PC-9 (cell line): ENCODE data around the gene ZNF155. TPM values are rescaled to one million over a fixed set of nuclear protein-coding genes. Genes with fewer than 3 reads are reported as not detected.
A peak's percentile ranks its signal among the peaks of the same experiment; 100 is the strongest.

Experiments
- BruUV-seq: library from RNA; stranded (reverse); fragments of 400-500 nt; replicated peaks from 2 replicates; lab custom pipeline; 2021; lab: Mats Ljungman, UMichigan
- CTCF ChIA-PET: fragments of 300-600 bp; sonication (Branson Sonifier 250); formaldehyde crosslinking; loops from one replicate; lab custom pipeline; 2022; ENCODE audit warnings: antibody characterized with exemption; lab: Charles Lee
- POLR2A ChIA-PET: fragments of 300-600 bp; sonication (Branson Sonifier 250); formaldehyde crosslinking; loops from one replicate; lab custom pipeline; 2022; ENCODE audit warnings: antibody characterized with exemption; ENCODE audit not compliant: unreplicated experiment; lab: Charles Lee
- DNase-seq, 2 experiments: peaks; one replicate each; pipeline versions ENCODE4 v3.0.0 to v3.0.0-alpha.2; 2015 to 2022; ENCODE audit warnings: mixed read lengths in 1 of 2
- H2AFZ ChIP-seq: fragments of 200-600 bp; sonication (generic); 2 replicates; pipeline ENCODE4 v1.8.1; 2017; ENCODE audit warnings: antibody characterized with exemption
- H3F3A ChIP-seq: fragments of 200-600 bp; sonication (generic); 2 replicates; pipeline ENCODE4 v1.8.1; 2017; ENCODE audit warnings: antibody characterized with exemption, mild to moderate bottlenecking, low read depth; ENCODE audit not compliant: insufficient read depth
- H3K27ac ChIP-seq: fragments of 200-600 bp; sonication (generic); 2 replicates; pipeline ENCODE4 v1.6.1; 2016; ENCODE audit warnings: mixed run types
- H3K27me3 ChIP-seq: fragments of 200-600 bp; sonication (generic); 2 replicates; pipeline ENCODE4 v1.6.1; 2016; ENCODE audit warnings: low read depth, mixed run types; ENCODE audit not compliant: insufficient read depth
- H3K36me3 ChIP-seq: fragments of 200-600 bp; sonication (generic); 2 replicates; pipeline ENCODE4 v1.6.1; 2016; ENCODE audit warnings: low read depth, mixed run types
- H3K4me1 ChIP-seq: fragments of 200-600 bp; sonication (generic); replicated peaks from 2 replicates; pipeline ENCODE4 v1.6.1; 2016; ENCODE audit warnings: mixed run types; ENCODE audit not compliant: insufficient read depth
- H3K4me2 ChIP-seq: fragments of 200-600 bp; sonication (generic); 2 replicates; pipeline ENCODE4 v1.6.1; 2017; ENCODE audit warnings: mixed run types
- H3K4me3 ChIP-seq: fragments of 200-600 bp; sonication (generic); 2 replicates; pipeline ENCODE4 v1.6.1; 2016; ENCODE audit warnings: mixed run types
- H3K79me2 ChIP-seq: fragments of 200-600 bp; sonication (generic); 2 replicates; pipeline ENCODE4 v1.6.1; 2017; ENCODE audit warnings: low read depth, mixed run types
- H3K9me2 ChIP-seq: fragments of 200-600 bp; sonication (generic); 2 replicates; pipeline ENCODE4 v1.8.1; 2017; ENCODE audit warnings: mild to moderate bottlenecking; ENCODE audit not compliant: insufficient read depth
- H3K9me3 ChIP-seq: fragments of 200-600 bp; sonication (generic); 2 replicates; pipeline ENCODE4 v1.8.1; 2016; ENCODE audit warnings: low read depth; ENCODE audit not compliant: insufficient read depth
- H4K20me1 ChIP-seq: fragments of 200-600 bp; sonication (generic); 2 replicates; pipeline ENCODE4 v1.8.1; 2017; ENCODE audit not compliant: insufficient read depth
- CTCF ChIP-seq: fragments of 200-600 bp; sonication (generic); conservative IDR thresholded peaks from 2 replicates; pipeline ENCODE4 v1.6.1; 2017; ENCODE audit warnings: mixed run types, antibody characterized with exemption, mild to moderate bottlenecking, moderate library complexity
- EZH2 ChIP-seq: fragments of 200-600 bp; sonication (generic); IDR thresholded peaks from 2 replicates; pipeline ENCODE4 v1.8.0; 2017; ENCODE audit warnings: antibody characterized with exemption, low read depth
- intact Hi-C: fragments of 100-400 bp; cut with micrococcal nuclease; formaldehyde crosslinking; loops from one replicate; pipeline ENCODE4 v1.10.0; 2022; ENCODE audit not compliant: unreplicated experiment
- total RNA-seq: library from RNA; stranded (reverse); gene quantifications from 2 replicates; pipeline ENCODE4 v1.2.3, GENCODE V29; 2021

Gene ZNF155
- total RNA-seq, 1 experiment from 2014 or later: 5.0 TPM

- peaks cover 9% of the 10 kb centered on the region for H3K4me1 ChIP-seq
- no peak overlapping the region for H3K4me3 ChIP-seq
- peaks cover 10% of the 10 kb centered on the region; the same call in 1 of the 2 replicates for H3K9me3 ChIP-seq
- no TSS peak for BruUV-seq
- H3K27me3 ChIP-seq: no peaks in the 10 kb centered on the region
- TF ChIP-seq CTCF: no peak
- TF ChIP-seq EZH2: no peak
- no peaks in the 10 kb centered on the region for H3K9me2 ChIP-seq
- ChIA-PET POLR2A (no interaction called here), CTCF (no interaction called here)
- intact Hi-C loops: no loop called here
- no peaks in the 10 kb centered on the region for H3K36me3 ChIP-seq
- H3K79me2 ChIP-seq: no peaks in the 10 kb centered on the region
- no peak overlapping the region for H2AFZ ChIP-seq
- no peak overlapping the region for H3K27ac ChIP-seq
- no peak for DNase-seq
- H3F3A ChIP-seq: no peaks in the 10 kb centered on the region
- H3K4me2 ChIP-seq: no peak overlapping the region
- no peaks in the 10 kb centered on the region for H4K20me1 ChIP-seq
Measured at GRCh38 chr19:44021221-44021620, 37.2 kb downstream of the ZNF155 start.

- Histone ChIP-seq H3K79me2 (no peaks in the 10 kb centered on the region), H4K20me1 (no peaks in the 10 kb centered on the region), H3K36me3 (peaks cover 12% of the 10 kb centered on the region), H2AFZ (peak overlapping the region; percentile 99), H3K9me3 (peaks cover 7% of the 10 kb centered on the region), H3K4me3 (peak overlapping the region; percentile 84), H3K9me2 (no peaks in the 10 kb centered on the region), H3K4me2 (peak overlapping the region; percentile 77), H3K27ac (no peak overlapping the region), H3K4me1 (peaks cover 13% of the 10 kb centered on the region), H3K27me3 (no peaks in the 10 kb centered on the region), H3F3A (no peaks in the 10 kb centered on the region)
- BruUV-seq: no TSS peak
- TF ChIP-seq EZH2 (no peak), CTCF (no peak)
- ChIA-PET POLR2A (interaction anchor here (0.6 kb wide), 1 partner anchor 198 kb away, joined by 3 read pairs; the partner anchor contains the start of gene ZNF283), CTCF (no interaction called here)
- intact Hi-C loops: loop anchor here (1.0 to 2.0 kb wide), 4 partner anchors 23 to 88 kb away; partner anchors contain the start of genes ZNF224, ZNF225 and ZNF230
- no peak for DNase-seq
Measured at GRCh38 chr19:44024900-44025216, 40.9 kb downstream of the ZNF155 start.

GRCh38 chr19:44025217-44025936 lies 41.4 kb downstream of the ZNF155 start, which contains the start of gene ZNF222:
Gene ZNF222 (plus strand): TSS chr19:44025379. CDS start chr19:44025437, 58 bp downstream.
- Histone ChIP-seq H3K27me3 (no peaks in the 10 kb centered on the region), H2AFZ (peak within 1 kb of the TSS; percentile 99), H3K9me3 (peaks cover 11% of the 10 kb centered on the region), H3K4me1 (peaks cover 13% of the 10 kb centered on the region), H3K36me3 (peaks cover 17% of the 10 kb centered on the region), H3K79me2 (no peaks in the 10 kb centered on the region), H3K9me2 (no peaks in the 10 kb centered on the region), H3K27ac (no peak within 1 kb of the TSS), H3K4me3 (peak within 1 kb of the TSS; percentile 84), H3K4me2 (peak within 1 kb of the TSS; percentile 77), H3F3A (no peaks in the 10 kb centered on the region), H4K20me1 (no peaks in the 10 kb centered on the region)
- TSS peak; percentile 65 for BruUV-seq
- intact Hi-C loops: loop anchor here (1.0 to 2.0 kb wide), 4 partner anchors 23 to 88 kb away; partner anchors contain the start of genes ZNF224, ZNF225 and ZNF230
- CTCF ChIA-PET: no interaction called here
- POLR2A ChIA-PET: interaction anchor here (0.6 kb wide), 1 partner anchor 198 kb away, joined by 3 read pairs; the partner anchor contains the start of gene ZNF283
- TF ChIP-seq EZH2 (no peak), CTCF (no peak)
- peak; percentile 62 to 77 for DNase-seq
